ENCODE data around the gene ATF6.
"Not testable (repeated sequence)": the region's sequence is repeated elsewhere in the genome, so short reads cannot be mapped to it uniquely, and the experiment has no call there.

Gene ATF6

GRCh38 chr1:161803181-161803580 lies 37.1 kb downstream of the ATF6 start:
- H3K4me1 ChIP-seq (ENCODE audit: control insufficient read depth in 1 of 2, insufficient read depth in 2 of 2, low read length in 2 of 2): no peaks in the 10 kb centered on the region
- no peak overlapping the region for H3K27ac ChIP-seq (ENCODE audit: low read depth, low read length)
- H3K9ac ChIP-seq (ENCODE audit: low read depth in 1 of 2, low read length in 2 of 2): no peak overlapping the region
- no peak overlapping the region for H3K4me3 ChIP-seq (ENCODE audit: low read depth in 1 of 2, low read length in 2 of 2)
- no peaks in the 10 kb centered on the region for H3K27me3 ChIP-seq (ENCODE audit: control insufficient read depth in 1 of 2, insufficient read depth in 2 of 2, low read length in 2 of 2)
- H3K9me3 ChIP-seq (ENCODE audit: control insufficient read depth in 1 of 2, low read length in 2 of 2): no peaks in the 10 kb centered on the region
- H3K36me3 ChIP-seq (ENCODE audit: control insufficient read depth in 1 of 2, insufficient read depth in 2 of 2, low read length in 2 of 2): peaks cover 16 to 28% of the 10 kb centered on the region in 2 donors

- Histone ChIP-seq H3K9ac (ENCODE audit: low read depth in 1 of 2, low read length in 2 of 2) (no peak overlapping the region), H3K4me3 (ENCODE audit: low read depth in 1 of 2, low read length in 2 of 2) (no peak overlapping the region), H3K9me3 (ENCODE audit: control insufficient read depth in 1 of 2, low read length in 2 of 2) (peaks cover 4 to 7% of the 10 kb centered on the region in 2 donors), H3K4me1 (ENCODE audit: control insufficient read depth in 1 of 2, insufficient read depth in 2 of 2, low read length in 2 of 2) (no peaks in the 10 kb centered on the region), H3K36me3 (ENCODE audit: control insufficient read depth in 1 of 2, insufficient read depth in 2 of 2, low read length in 2 of 2) (peaks cover 16 to 22% of the 10 kb centered on the region in 2 donors), H3K27me3 (ENCODE audit: control insufficient read depth in 1 of 2, insufficient read depth in 2 of 2, low read length in 2 of 2) (no peaks in the 10 kb centered on the region), H3K27ac (ENCODE audit: low read depth, low read length) (no peak overlapping the region)
These were observed 39.5 kb downstream of the ATF6 start for GRCh38 chr1:161805399-161806197.

GRCh38 chr1:161809202-161809601 lies 43.1 kb downstream of the ATF6 start:
- H3K27ac ChIP-seq (ENCODE audit: low read depth, low read length); H3K4me1 ChIP-seq (ENCODE audit: control insufficient read depth in 1 of 2, insufficient read depth in 2 of 2, low read length in 2 of 2); H3K4me3 ChIP-seq (ENCODE audit: low read depth in 1 of 2, low read length in 2 of 2); H3K9me3 ChIP-seq (ENCODE audit: control insufficient read depth in 1 of 2, low read length in 2 of 2); H3K27me3 ChIP-seq (ENCODE audit: control insufficient read depth in 1 of 2, insufficient read depth in 2 of 2, low read length in 2 of 2); H3K9ac ChIP-seq (ENCODE audit: low read depth in 1 of 2, low read length in 2 of 2): not testable (repeated sequence)
- H3K36me3 ChIP-seq (ENCODE audit: control insufficient read depth in 1 of 2, insufficient read depth in 2 of 2, low read length in 2 of 2): peaks cover 4 to 12% of the 10 kb centered on the region in 2 donors

GRCh38 chr1:161809656-161810055 lies 43.5 kb downstream of the ATF6 start:
- peaks cover 4 to 12% of the 10 kb centered on the region in 2 donors for H3K36me3 ChIP-seq (ENCODE audit: control insufficient read depth in 1 of 2, insufficient read depth in 2 of 2, low read length in 2 of 2)
- H3K27ac ChIP-seq (ENCODE audit: low read depth, low read length); H3K9ac ChIP-seq (ENCODE audit: low read depth in 1 of 2, low read length in 2 of 2); H3K4me3 ChIP-seq (ENCODE audit: low read depth in 1 of 2, low read length in 2 of 2); H3K27me3 ChIP-seq (ENCODE audit: control insufficient read depth in 1 of 2, insufficient read depth in 2 of 2, low read length in 2 of 2); H3K4me1 ChIP-seq (ENCODE audit: control insufficient read depth in 1 of 2, insufficient read depth in 2 of 2, low read length in 2 of 2); H3K9me3 ChIP-seq (ENCODE audit: control insufficient read depth in 1 of 2, low read length in 2 of 2): not testable (repeated sequence)

- no peak overlapping the region for H3K4me3 ChIP-seq (ENCODE audit: low read depth in 1 of 2, low read length in 2 of 2)
- H3K9me3 ChIP-seq (ENCODE audit: control insufficient read depth in 1 of 2, low read length in 2 of 2): peaks cover 5 to 9% of the 10 kb centered on the region in 2 donors
- peaks cover 4 to 17% of the 10 kb centered on the region in 2 donors for H3K36me3 ChIP-seq (ENCODE audit: control insufficient read depth in 1 of 2, insufficient read depth in 2 of 2, low read length in 2 of 2)
- no peak overlapping the region for H3K9ac ChIP-seq (ENCODE audit: low read depth in 1 of 2, low read length in 2 of 2)
- H3K27me3 ChIP-seq (ENCODE audit: control insufficient read depth in 1 of 2, insufficient read depth in 2 of 2, low read length in 2 of 2): no peaks in the 10 kb centered on the region
- no peaks in the 10 kb centered on the region for H3K4me1 ChIP-seq (ENCODE audit: control insufficient read depth in 1 of 2, insufficient read depth in 2 of 2, low read length in 2 of 2)
- H3K27ac ChIP-seq (ENCODE audit: low read depth, low read length): no peak overlapping the region
These were observed 44.7 kb downstream of the ATF6 start for GRCh38 chr1:161810780-161811179.

GRCh38 chr1:161816201-161816600 lies 50.1 kb downstream of the ATF6 start:
- Histone ChIP-seq H3K4me1 (ENCODE audit: control insufficient read depth in 1 of 2, insufficient read depth in 2 of 2, low read length in 2 of 2) (peaks cover 0 to 5% of the 10 kb centered on the region in 2 donors), H3K9me3 (ENCODE audit: control insufficient read depth in 1 of 2, low read length in 2 of 2) (no peaks in the 10 kb centered on the region), H3K4me3 (ENCODE audit: low read depth in 1 of 2, low read length in 2 of 2) (no peak overlapping the region), H3K27ac (ENCODE audit: low read depth, low read length) (no peak overlapping the region), H3K36me3 (ENCODE audit: control insufficient read depth in 1 of 2, insufficient read depth in 2 of 2, low read length in 2 of 2) (peaks cover 4 to 21% of the 10 kb centered on the region in 2 donors), H3K27me3 (ENCODE audit: control insufficient read depth in 1 of 2, insufficient read depth in 2 of 2, low read length in 2 of 2) (no peaks in the 10 kb centered on the region), H3K9ac (ENCODE audit: low read depth in 1 of 2, low read length in 2 of 2) (no peak overlapping the region)

- Histone ChIP-seq H3K27ac (ENCODE audit: low read depth, low read length) (no peak overlapping the region), H3K9ac (ENCODE audit: low read depth in 1 of 2, low read length in 2 of 2) (no peak overlapping the region), H3K36me3 (ENCODE audit: control insufficient read depth in 1 of 2, insufficient read depth in 2 of 2, low read length in 2 of 2) (peaks cover 6 to 31% of the 10 kb centered on the region in 2 donors), H3K9me3 (ENCODE audit: control insufficient read depth in 1 of 2, low read length in 2 of 2) (no peaks in the 10 kb centered on the region), H3K27me3 (ENCODE audit: control insufficient read depth in 1 of 2, insufficient read depth in 2 of 2, low read length in 2 of 2) (no peaks in the 10 kb centered on the region), H3K4me1 (ENCODE audit: control insufficient read depth in 1 of 2, insufficient read depth in 2 of 2, low read length in 2 of 2) (peaks cover 0 to 5% of the 10 kb centered on the region in 2 donors), H3K4me3 (ENCODE audit: low read depth in 1 of 2, low read length in 2 of 2) (no peak overlapping the region)
These were observed 51.1 kb downstream of the ATF6 start for GRCh38 chr1:161817176-161817730.

- H3K9ac ChIP-seq (ENCODE audit: low read depth in 1 of 2, low read length in 2 of 2): no peak overlapping the region
- peaks cover 6 to 33% of the 10 kb centered on the region in 2 donors for H3K36me3 ChIP-seq (ENCODE audit: control insufficient read depth in 1 of 2, insufficient read depth in 2 of 2, low read length in 2 of 2)
- no peaks in the 10 kb centered on the region for H3K9me3 ChIP-seq (ENCODE audit: control insufficient read depth in 1 of 2, low read length in 2 of 2)
- H3K4me1 ChIP-seq (ENCODE audit: control insufficient read depth in 1 of 2, insufficient read depth in 2 of 2, low read length in 2 of 2): peaks cover 0 to 5% of the 10 kb centered on the region in 2 donors
- no peaks in the 10 kb centered on the region for H3K27me3 ChIP-seq (ENCODE audit: control insufficient read depth in 1 of 2, insufficient read depth in 2 of 2, low read length in 2 of 2)
- H3K27ac ChIP-seq (ENCODE audit: low read depth, low read length): no peak overlapping the region
- no peak overlapping the region for H3K4me3 ChIP-seq (ENCODE audit: low read depth in 1 of 2, low read length in 2 of 2)
These were observed 54.8 kb downstream of the ATF6 start for GRCh38 chr1:161820914-161821313.

- Histone ChIP-seq H3K4me3 (ENCODE audit: low read depth in 1 of 2, low read length in 2 of 2) (no peak overlapping the region), H3K9me3 (ENCODE audit: control insufficient read depth in 1 of 2, low read length in 2 of 2) (no peaks in the 10 kb centered on the region), H3K36me3 (ENCODE audit: control insufficient read depth in 1 of 2, insufficient read depth in 2 of 2, low read length in 2 of 2) (peaks cover 6 to 32% of the 10 kb centered on the region in 2 donors), H3K4me1 (ENCODE audit: control insufficient read depth in 1 of 2, insufficient read depth in 2 of 2, low read length in 2 of 2) (no peaks in the 10 kb centered on the region), H3K9ac (ENCODE audit: low read depth in 1 of 2, low read length in 2 of 2) (no peak overlapping the region), H3K27me3 (ENCODE audit: control insufficient read depth in 1 of 2, insufficient read depth in 2 of 2, low read length in 2 of 2) (no peaks in the 10 kb centered on the region), H3K27ac (ENCODE audit: low read depth, low read length) (no peak overlapping the region)
These were observed 58.5 kb downstream of the ATF6 start for GRCh38 chr1:161824618-161825017.

GRCh38 chr1:161825831-161826230 lies 59.7 kb downstream of the ATF6 start:
- H3K4me1 ChIP-seq (ENCODE audit: control insufficient read depth in 1 of 2, insufficient read depth in 2 of 2, low read length in 2 of 2): no peaks in the 10 kb centered on the region
- peaks cover 6 to 20% of the 10 kb centered on the region in 2 donors for H3K36me3 ChIP-seq (ENCODE audit: control insufficient read depth in 1 of 2, insufficient read depth in 2 of 2, low read length in 2 of 2)
- H3K27ac ChIP-seq (ENCODE audit: low read depth, low read length): no peak overlapping the region
- H3K9me3 ChIP-seq (ENCODE audit: control insufficient read depth in 1 of 2, low read length in 2 of 2): no peaks in the 10 kb centered on the region
- no peak overlapping the region for H3K9ac ChIP-seq (ENCODE audit: low read depth in 1 of 2, low read length in 2 of 2)
- H3K4me3 ChIP-seq (ENCODE audit: low read depth in 1 of 2, low read length in 2 of 2): no peak overlapping the region
- H3K27me3 ChIP-seq (ENCODE audit: control insufficient read depth in 1 of 2, insufficient read depth in 2 of 2, low read length in 2 of 2): no peaks in the 10 kb centered on the region
